ENCODE results near the gene ANO3. TPM values are rescaled to one million over a fixed set of nuclear protein-coding genes. Genes with fewer than 3 reads are reported as not detected.

Gene ANO3
- polyA plus RNA-seq, 3 donors, result not detected

GRCh38 chr11:26702406-26702805 is 370.5 kb downstream of the ANO3 start:
- Mint-ChIP-seq H3K4me3 (no peak overlapping the region), H3K27ac (no peak overlapping the region), H3K27me3 (ENCODE audit: low read depth in 3 of 3) (no peaks in the 10 kb centered on the region), H3K9me3 (peaks cover 0 to 4% (median 0%) of the 10 kb centered on the region in 7 donors), H3K4me1 (no peaks in the 10 kb centered on the region), H3K36me3 (no peaks in the 10 kb centered on the region)
- Histone ChIP-seq H3K9ac (ENCODE audit: insufficient read depth, low read length, poor library complexity, severe bottlenecking) (no peak overlapping the region), H3K36me3 (replicated peaks in 1 of 2; ENCODE audit: control insufficient read depth in 1 of 2, insufficient read depth in 2 of 2, low read length in 2 of 2) (no peaks in the 10 kb centered on the region), H3K27ac (ENCODE audit: low read depth in 1 of 2, low read length in 2 of 2) (no peak overlapping the region), H3K4me1 (ENCODE audit: control insufficient read depth in 1 of 2, insufficient read depth in 2 of 2, low read length in 2 of 2) (no peaks in the 10 kb centered on the region), H3K9me3 (replicated peaks in 1 of 2; ENCODE audit: control insufficient read depth in 1 of 2, insufficient read depth in 1 of 2, low read length in 2 of 2) (no peaks in the 10 kb centered on the region), H3K4me2 (replicated peaks; ENCODE audit: extremely low read depth, low read length, poor library complexity, severe bottlenecking) (no peak overlapping the region), H2AFZ (ENCODE audit: insufficient read depth, low read depth, low read length, poor library complexity, severe bottlenecking) (no peak overlapping the region), H3K79me2 (ENCODE audit: insufficient read depth, low read length) (no peaks in the 10 kb centered on the region), H3K4me3 (replicated peaks in 1 of 3; ENCODE audit: low read depth in 2 of 3, low read length in 3 of 3) (no peak overlapping the region), H4K20me1 (ENCODE audit: insufficient read depth, low read length) (no peaks in the 10 kb centered on the region), H3K27me3 (ENCODE audit: control insufficient read depth in 2 of 2, insufficient read depth in 2 of 2, low read length in 2 of 2) (no peaks in the 10 kb centered on the region)
- TF ChIP-seq CTCF (IDR thresholded peaks at IDR 0.05), result no peak
- no peak for DNase-seq
- intact Hi-C loops (cut with micrococcal nuclease), result no loop called here

GRCh38 chr11:26703411-26704191 is 371.7 kb downstream of the ANO3 start:
- H3K36me3 Mint-ChIP-seq, result no peaks in the 10 kb centered on the region
- Histone ChIP-seq H3K4me1 (ENCODE audit: control insufficient read depth in 1 of 2, insufficient read depth in 2 of 2, low read length in 2 of 2) (no peaks in the 10 kb centered on the region), H3K9me3 (replicated peaks in 1 of 2; ENCODE audit: control insufficient read depth in 1 of 2, insufficient read depth in 1 of 2, low read length in 2 of 2) (no peaks in the 10 kb centered on the region), H3K27ac (ENCODE audit: low read depth in 1 of 2, low read length in 2 of 2) (no peak overlapping the region), H4K20me1 (ENCODE audit: insufficient read depth, low read length) (no peaks in the 10 kb centered on the region), H3K4me2 (replicated peaks; ENCODE audit: extremely low read depth, low read length, poor library complexity, severe bottlenecking) (no peak overlapping the region), H3K9ac (ENCODE audit: insufficient read depth, low read length, poor library complexity, severe bottlenecking) (no peak overlapping the region), H3K27me3 (ENCODE audit: control insufficient read depth in 2 of 2, insufficient read depth in 2 of 2, low read length in 2 of 2) (no peaks in the 10 kb centered on the region), H2AFZ (ENCODE audit: insufficient read depth, low read depth, low read length, poor library complexity, severe bottlenecking) (no peak overlapping the region), H3K79me2 (ENCODE audit: insufficient read depth, low read length) (no peaks in the 10 kb centered on the region), H3K4me3 (replicated peaks in 1 of 3; ENCODE audit: low read depth in 2 of 3, low read length in 3 of 3) (no peak overlapping the region), H3K36me3 (replicated peaks in 1 of 2; ENCODE audit: control insufficient read depth in 1 of 2, insufficient read depth in 2 of 2, low read length in 2 of 2) (no peaks in the 10 kb centered on the region)
- H3K4me3 Mint-ChIP-seq, result no peak overlapping the region
- no peak overlapping the region for H3K27ac Mint-ChIP-seq
- 83% methylated on average over 1 of the region's 5 CpGs for WGBS (ENCODE audit: insufficient coverage)
- peaks cover 0 to 4% (median 0%) of the 10 kb centered on the region in 7 donors for H3K9me3 Mint-ChIP-seq
- no peaks in the 10 kb centered on the region for H3K27me3 Mint-ChIP-seq (ENCODE audit: low read depth in 3 of 3)
- H3K4me1 Mint-ChIP-seq, result no peaks in the 10 kb centered on the region
- DNase-seq, result no peak
- no peak for TF ChIP-seq CTCF (IDR thresholded peaks at IDR 0.05)
- intact Hi-C loops (cut with micrococcal nuclease), result no loop called here
